ENCODE results near the gene LTBP1.
"Not testable (repeated sequence)": the region's sequence is repeated elsewhere in the genome, so short reads cannot be mapped to it uniquely, and the experiment has no call there.

LTBP1 gene

GRCh38 chr2:32960647-32961403 lies 14.1 kb downstream of the LTBP1 start:
- DNase-seq (ENCODE audit: extremely low read depth in 1 of 2, low read depth in 1 of 2) = no peak

GRCh38 chr2:32962690-32963089 lies 15.9 kb downstream of the LTBP1 start:
- no peak for DNase-seq (ENCODE audit: extremely low read depth in 1 of 2, low read depth in 1 of 2)

GRCh38 chr2:32963941-32964340 lies 17.2 kb downstream of the LTBP1 start:
- DNase-seq (ENCODE audit: extremely low read depth in 1 of 2, low read depth in 1 of 2) = no peak

DNA sequence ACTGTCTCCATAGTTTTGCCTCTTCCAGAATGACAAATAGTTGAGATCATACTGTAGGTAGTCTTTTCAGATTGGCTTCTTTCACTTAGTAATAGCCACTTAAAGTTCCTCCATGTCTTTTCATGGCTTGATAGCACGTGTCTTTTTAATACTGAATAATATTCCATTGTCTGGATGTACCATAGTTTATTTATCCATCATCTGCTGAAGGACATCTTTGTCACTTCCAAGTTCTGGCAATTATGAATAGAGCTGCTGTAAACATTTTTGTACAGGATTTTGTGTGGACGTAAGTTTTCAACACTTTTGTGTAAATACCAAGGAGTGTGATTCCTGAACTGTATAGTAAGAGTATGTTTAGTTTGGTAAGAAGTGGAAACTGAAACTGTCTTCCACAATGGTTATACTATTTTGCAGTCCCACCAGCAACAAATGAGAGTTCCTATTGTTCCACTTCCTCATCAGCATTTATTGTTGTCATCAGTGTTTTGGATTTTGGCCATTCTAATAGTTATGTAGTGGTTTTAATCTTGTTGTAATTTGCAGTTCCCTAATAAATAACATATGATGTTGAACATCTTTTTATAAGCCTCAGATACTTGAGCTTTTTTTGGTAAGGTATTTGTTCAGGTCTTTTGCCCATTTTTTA lies 18.9 kb downstream of the LTBP1 start:
- no peak for DNase-seq (ENCODE audit: extremely low read depth in 1 of 2, low read depth in 1 of 2)

DNA sequence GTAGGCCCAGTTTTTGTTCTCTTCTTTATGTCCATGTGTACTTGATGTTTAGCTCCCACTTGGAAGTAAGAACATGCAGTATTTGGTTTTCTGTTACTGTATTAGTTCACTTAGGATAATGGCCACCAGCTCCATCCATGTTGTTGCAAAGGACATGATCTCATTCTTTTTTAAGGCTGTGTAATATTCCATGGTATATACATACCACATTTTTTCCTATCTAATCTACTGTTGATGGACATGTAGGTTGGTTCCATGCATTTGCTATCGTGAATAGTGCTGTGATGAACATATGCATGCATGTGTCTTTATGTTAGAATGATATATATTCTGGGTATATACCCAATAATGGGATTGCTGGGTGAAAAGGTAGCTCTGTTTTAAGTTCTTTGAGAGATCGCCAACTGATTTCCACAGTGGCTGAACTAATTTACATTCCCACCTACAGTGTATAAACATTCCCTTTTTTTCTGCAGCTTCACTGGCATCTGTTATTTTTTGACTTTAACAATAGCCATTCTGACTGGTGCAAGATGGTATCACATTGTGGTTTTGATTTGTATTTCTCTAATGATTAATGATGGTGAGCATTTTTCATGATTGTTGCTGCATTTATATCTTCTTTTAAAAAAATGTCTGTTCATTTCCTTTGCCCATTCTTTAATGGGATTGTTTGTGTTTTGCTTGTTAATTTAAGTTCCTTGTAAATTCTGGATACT lies 22.9 kb downstream of the LTBP1 start:
- no peak for DNase-seq (ENCODE audit: extremely low read depth in 1 of 2, low read depth in 1 of 2)

DNA sequence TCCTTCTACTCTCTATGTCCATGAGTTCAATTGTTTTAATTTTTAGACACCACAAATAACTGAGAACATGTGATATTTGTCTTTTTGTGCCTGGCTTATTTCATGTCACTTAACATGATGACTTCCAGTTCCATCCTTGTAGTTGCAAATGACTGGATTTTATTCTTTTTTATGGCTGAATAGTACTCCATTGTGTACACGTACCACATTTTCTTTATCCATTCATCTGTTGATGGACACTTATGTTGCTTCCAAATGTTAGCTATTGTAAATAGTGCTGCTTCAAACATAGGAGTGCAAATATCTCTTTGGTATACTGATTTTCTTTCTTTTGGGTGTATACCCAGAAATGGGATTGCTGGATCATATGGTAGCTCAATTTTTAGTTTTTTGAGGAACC lies 27.0 kb downstream of the LTBP1 start:
- not testable (repeated sequence) for DNase-seq (ENCODE audit: extremely low read depth in 1 of 2, low read depth in 1 of 2)

DNA sequence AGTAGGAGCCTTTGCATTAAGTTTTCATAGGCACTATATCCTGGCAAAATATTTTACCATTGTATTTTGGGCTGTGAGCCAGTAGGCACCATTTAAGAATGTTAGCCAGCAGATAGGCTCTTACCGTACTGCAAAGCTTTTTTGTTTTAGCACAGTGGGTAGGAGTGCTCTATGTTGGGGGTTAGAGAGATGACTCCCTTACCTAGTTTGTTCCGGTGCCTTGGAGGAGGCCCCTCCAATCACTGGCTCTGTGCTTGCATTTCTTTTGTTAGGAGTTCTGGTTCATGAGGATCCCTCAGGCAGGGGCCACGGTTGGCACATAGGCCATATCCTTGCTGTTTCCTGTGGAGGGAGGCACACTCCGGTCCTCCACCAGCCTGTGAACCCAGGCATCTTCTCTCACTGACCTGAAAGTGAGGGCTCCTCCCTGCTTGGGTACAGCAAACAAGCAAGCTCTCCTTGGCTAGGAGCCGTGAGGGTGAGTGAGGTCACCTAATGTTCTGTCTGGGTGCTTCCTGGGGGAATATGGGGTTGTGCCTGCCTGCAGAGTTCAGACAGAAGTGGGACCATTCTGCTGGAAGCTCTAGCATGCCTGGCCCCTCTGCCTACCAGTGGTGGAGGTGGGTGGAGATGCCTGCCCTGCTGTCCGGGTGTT lies 29.8 kb downstream of the LTBP1 start:
- no peak for DNase-seq (ENCODE audit: extremely low read depth in 1 of 2, low read depth in 1 of 2)

DNA sequence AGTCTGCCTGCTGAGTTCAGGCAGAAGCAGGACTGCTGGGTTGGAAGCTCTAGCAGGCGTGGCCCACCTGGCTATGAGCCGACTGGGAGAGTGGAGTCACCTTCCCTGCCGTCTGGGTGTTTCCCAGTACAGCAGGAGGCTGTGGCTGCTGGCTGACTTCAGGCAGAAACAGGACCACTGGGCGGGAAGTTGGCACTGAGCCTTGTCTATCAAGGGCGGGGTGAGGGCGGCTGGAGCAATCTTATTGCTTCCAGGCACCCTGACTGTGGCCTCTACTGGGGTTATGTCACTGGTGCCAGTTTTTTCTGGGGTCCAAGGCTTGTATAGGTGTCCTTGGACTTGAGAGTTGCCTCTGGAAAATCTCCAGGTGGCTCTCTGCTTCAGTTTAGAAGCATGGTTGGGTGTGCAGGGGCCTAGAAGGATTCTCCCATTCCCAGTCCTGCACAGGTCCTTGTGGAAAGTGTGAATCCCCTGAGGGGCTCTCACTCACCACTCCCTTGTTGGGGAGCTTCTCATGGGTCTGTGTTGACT lies 30.5 kb downstream of the LTBP1 start:
- no peak for DNase-seq (ENCODE audit: extremely low read depth in 1 of 2, low read depth in 1 of 2)

- no peak for DNase-seq (ENCODE audit: extremely low read depth in 1 of 2, low read depth in 1 of 2)
These were observed 34.9 kb downstream of the LTBP1 start for GRCh38 chr2:32981612-32982011.

DNA sequence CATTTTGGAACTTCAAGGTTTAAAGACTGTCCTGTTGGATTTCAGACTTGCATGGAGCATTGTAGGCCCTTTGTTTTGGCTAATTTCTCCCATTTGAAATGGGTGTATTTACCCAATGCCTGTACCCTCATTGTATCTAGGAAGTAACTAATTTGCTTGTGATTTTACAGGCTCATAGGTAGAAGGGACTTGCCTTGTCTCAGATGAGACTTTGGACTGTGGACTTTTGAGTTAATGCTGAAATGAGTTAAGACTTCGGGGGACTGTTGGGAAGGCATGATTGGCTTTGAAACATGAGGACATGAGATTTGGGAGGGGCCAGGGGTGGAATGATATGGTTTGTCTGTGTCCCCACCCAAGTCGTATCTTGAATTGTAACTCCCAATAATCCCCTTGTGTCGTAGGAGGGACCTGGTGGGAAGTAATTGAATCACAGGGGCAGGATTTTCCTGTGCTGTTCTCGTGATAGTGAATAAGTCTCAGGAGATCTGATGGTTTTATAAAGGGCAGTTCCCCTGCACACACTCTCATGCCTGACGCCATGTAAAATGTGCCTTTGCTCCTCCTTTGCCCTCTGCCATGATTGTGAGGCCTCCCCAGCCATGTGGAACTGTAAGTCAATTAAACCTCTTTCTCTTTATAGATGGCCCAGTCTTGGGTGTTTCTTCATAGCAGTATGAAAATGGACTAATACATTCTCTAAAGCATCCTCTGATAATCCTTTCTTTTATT lies 36.6 kb downstream of the LTBP1 start:
- DNase-seq (ENCODE audit: extremely low read depth in 1 of 2, low read depth in 1 of 2) = not testable (repeated sequence)

DNA sequence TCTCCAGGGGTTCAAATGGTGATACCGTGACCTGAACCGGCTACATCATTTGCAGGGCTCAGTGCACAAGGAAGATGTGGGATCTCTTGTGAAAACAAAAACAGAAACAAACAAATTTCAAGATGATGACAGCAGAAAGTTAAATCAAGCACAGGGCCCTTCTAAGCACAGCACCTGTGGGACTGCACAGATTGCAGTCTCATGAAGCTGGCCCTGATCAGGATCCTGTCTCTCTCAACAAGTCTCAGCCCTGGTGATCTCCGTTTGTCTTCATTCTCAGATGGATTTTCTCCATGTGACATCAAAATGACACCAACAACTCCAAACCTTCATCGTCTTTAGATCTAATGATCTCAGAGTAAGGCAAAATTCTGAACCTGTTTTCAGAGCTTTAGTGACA lies 39.7 kb downstream of the LTBP1 start:
- no peak for DNase-seq (ENCODE audit: extremely low read depth in 1 of 2, low read depth in 1 of 2)

DNA sequence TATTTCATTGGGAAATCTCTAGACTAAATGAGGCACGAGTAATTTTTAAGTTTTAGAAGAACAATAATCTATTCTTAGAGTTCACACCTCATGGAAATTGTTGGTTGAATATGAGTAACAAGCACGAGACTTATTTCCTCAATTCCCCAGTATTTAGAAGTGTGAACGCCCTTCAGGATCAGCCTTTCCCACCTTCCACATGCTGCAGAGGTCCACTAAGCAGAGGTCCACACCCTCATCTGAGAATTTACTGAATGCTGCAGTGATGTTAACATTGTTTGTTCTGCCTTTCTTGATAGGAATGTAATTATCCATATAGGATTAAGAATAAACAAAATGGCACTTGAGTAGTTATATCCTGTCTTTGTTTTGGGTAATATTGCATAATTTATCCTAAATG lies 41.8 kb downstream of the LTBP1 start:
- no peak for DNase-seq (ENCODE audit: extremely low read depth in 1 of 2, low read depth in 1 of 2)

GRCh38 chr2:32990556-32990955 lies 43.8 kb downstream of the LTBP1 start:
- DNase-seq (ENCODE audit: extremely low read depth in 1 of 2, low read depth in 1 of 2) = no peak

- DNase-seq (ENCODE audit: extremely low read depth in 1 of 2, low read depth in 1 of 2) = no peak
These were observed 44.5 kb downstream of the LTBP1 start for GRCh38 chr2:32991091-32991845.

GRCh38 chr2:32993005-32993539 lies 46.3 kb downstream of the LTBP1 start:
- DNase-seq (ENCODE audit: extremely low read depth in 1 of 2, low read depth in 1 of 2) = no peak

- DNase-seq (ENCODE audit: extremely low read depth in 1 of 2, low read depth in 1 of 2) = no peak
These were observed 51.0 kb downstream of the LTBP1 start for GRCh38 chr2:32997705-32998104.

DNA sequence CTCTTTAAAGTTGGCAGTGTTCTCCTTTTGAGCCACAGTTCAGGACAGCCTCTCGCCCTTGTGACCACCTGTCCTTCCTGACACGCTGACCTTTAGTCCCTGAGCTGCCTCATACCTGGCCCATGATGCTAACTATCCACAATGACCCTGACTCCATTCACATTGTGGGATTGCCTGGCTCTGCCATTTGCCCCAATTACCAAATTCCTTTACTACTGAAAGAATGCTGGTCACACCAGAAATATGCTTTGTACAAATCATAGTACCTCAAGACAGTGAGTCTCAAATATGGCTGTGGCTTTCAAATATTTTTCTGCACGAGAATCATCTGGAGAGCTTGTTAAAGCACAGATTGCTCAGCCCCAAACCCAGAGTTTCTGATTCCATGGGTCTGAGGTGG lies 54.2 kb downstream of the LTBP1 start:
- no peak for DNase-seq (ENCODE audit: extremely low read depth in 1 of 2, low read depth in 1 of 2)

- no peak for DNase-seq (ENCODE audit: extremely low read depth in 1 of 2, low read depth in 1 of 2)
These were observed 55.1 kb downstream of the LTBP1 start for GRCh38 chr2:33001823-33002222.

GRCh38 chr2:33002863-33003262 lies 56.1 kb downstream of the LTBP1 start:
- no peak for DNase-seq (ENCODE audit: extremely low read depth in 1 of 2, low read depth in 1 of 2)

GRCh38 chr2:33005057-33005456 lies 58.3 kb downstream of the LTBP1 start:
- no peak for DNase-seq (ENCODE audit: extremely low read depth in 1 of 2, low read depth in 1 of 2)

Data from stimulated activated CD8-positive, alpha-beta memory T cell treated with anti-CD3 and anti-CD28 coated beads, Interleukin-7, amount 100 ng/mL, for 48 hours (primary cell).